ENCODE data around the gene GPR62. TPM values are rescaled to one million over a fixed set of nuclear protein-coding genes. Genes with fewer than 3 reads are reported as not detected.

GPR62 gene
- total and polyA plus RNA-seq, 9 of the 15 experiments (the other 6 are each of a cell fraction or from before 2014, with no cell fraction given): not detected

GRCh38 chr3:51941798-51942602 lies 13.2 kb upstream of the GPR62 start, which contains the start of the genes PARP3 and RRP9 (continued):
- TF ChIP-seq STAG1 (CRISPR knock-in tag; IDR thresholded peaks at IDR 0.05; ENCODE audit: borderline replicate concordance) (peak; percentile 49; the same call in 1 of the 2 replicates), ZNF239 (CRISPR knock-in tag; IDR thresholded peaks at IDR 0.05) (no peak), MAZ (CRISPR knock-in tag; conservative IDR thresholded peaks at IDR 0.05 in 1 of 2, IDR thresholded peaks at IDR 0.05 in 1 of 2) (peak in 1 of 2 experiments; percentile 91; a peak in 2 of 4 replicates), E4F1 (CRISPR knock-in tag; IDR thresholded peaks at IDR 0.05; ENCODE audit: borderline replicate concordance) (no peak), UBTF (IDR thresholded peaks at IDR 0.05; ENCODE audit: borderline replicate concordance in 1 of 2, low read depth in 2 of 2, low read length in 2 of 2) (peak in 1 of 2 experiments; percentile 45; a peak in 1 of 4 replicates), BCL6 (CRISPR knock-in tag; IDR thresholded peaks at IDR 0.05) (no peak), SOX6 (IDR thresholded peaks at IDR 0.05) (no peak), ZBTB12 (CRISPR knock-in tag; IDR thresholded peaks at IDR 0.05) (no peak), ZFP30 (CRISPR knock-in tag; IDR thresholded peaks at IDR 0.05; ENCODE audit: borderline replicate concordance) (no peak), MCM7 (IDR thresholded peaks at IDR 0.05) (no peak), SAFB (IDR thresholded peaks at IDR 0.05; ENCODE audit: borderline replicate concordance, low read depth, low read length) (no peak), CTCF (IDR thresholded peaks at IDR 0.05 in 2 of 3, conservative IDR thresholded peaks at IDR 0.05 in 1 of 3; ENCODE audit: insufficient read depth in 2 of 3, low read depth in 1 of 3, low read length in 3 of 3) (peak; percentile 94 to 98 (median 96)), HSF4 (CRISPR knock-in tag; IDR thresholded peaks at IDR 0.05; ENCODE audit: borderline replicate concordance) (no peak), RFX7 (CRISPR knock-in tag; IDR thresholded peaks at IDR 0.05) (no peak)
- TF ChIP-seq, protein P1, sequence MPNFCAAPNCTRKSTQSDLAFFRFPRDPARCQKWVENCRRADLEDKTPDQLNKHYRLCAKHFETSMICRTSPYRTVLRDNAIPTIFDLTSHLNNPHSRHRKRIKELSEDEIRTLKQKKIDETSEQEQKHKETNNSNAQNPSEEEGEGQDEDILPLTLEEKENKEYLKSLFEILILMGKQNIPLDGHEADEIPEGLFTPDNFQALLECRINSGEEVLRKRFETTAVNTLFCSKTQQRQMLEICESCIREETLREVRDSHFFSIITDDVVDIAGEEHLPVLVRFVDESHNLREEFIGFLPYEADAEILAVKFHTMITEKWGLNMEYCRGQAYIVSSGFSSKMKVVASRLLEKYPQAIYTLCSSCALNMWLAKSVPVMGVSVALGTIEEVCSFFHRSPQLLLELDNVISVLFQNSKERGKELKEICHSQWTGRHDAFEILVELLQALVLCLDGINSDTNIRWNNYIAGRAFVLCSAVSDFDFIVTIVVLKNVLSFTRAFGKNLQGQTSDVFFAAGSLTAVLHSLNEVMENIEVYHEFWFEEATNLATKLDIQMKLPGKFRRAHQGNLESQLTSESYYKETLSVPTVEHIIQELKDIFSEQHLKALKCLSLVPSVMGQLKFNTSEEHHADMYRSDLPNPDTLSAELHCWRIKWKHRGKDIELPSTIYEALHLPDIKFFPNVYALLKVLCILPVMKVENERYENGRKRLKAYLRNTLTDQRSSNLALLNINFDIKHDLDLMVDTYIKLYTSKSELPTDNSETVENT (CRISPR knock-in tag; IDR thresholded peaks at IDR 0.05): no peak

Data from K562 (cell line).